Vagina (tissue), 2 donors: ENCODE measurements around the gene OLFML2A. TPM values are rescaled to one million over a fixed set of nuclear protein-coding genes. Genes with fewer than 3 reads are reported as not detected.

Experiments
- DNase-seq, 2 donors: peaks; one replicate each; pipeline ENCODE4 v3.0.0-alpha.2; 2017; ENCODE audit errors: extremely low spot score in 2 of 2
- H3K27ac ChIP-seq: fragments of 200-600 bp; sonication (generic); one replicate; pipeline ENCODE4 v1.5.1; 2019
- H3K27me3 ChIP-seq: fragments of 200-600 bp; sonication (generic); one replicate; pipeline ENCODE4 v1.5.1; 2019
- H3K36me3 ChIP-seq, 2 donors: fragments of 200-600 bp; sonication (generic); one replicate each; pipeline ENCODE4 v1.5.1; 2017 to 2019
- H3K4me1 ChIP-seq: fragments of 200-600 bp; sonication (generic); one replicate; pipeline ENCODE4 v1.5.1; 2019
- H3K4me3 ChIP-seq, 2 donors: fragments of 200-600 bp; sonication (generic); 1 replicate in 1 of 2; 2 replicates in 1 of 2; pipeline ENCODE4 v1.5.1; 2016 to 2019
- H3K9me3 ChIP-seq: fragments of 200-600 bp; sonication (generic); one replicate; pipeline ENCODE4 v1.5.1; 2019
- POLR2A ChIP-seq, 2 donors: fragments of 450-650 bp; IDR thresholded peaks; one replicate each; pipeline ENCODE4 v1.6.1; 2017; ENCODE audit warnings: antibody characterized with exemption in 2 of 2, mild to moderate bottlenecking in 2 of 2, moderate library complexity in 2 of 2
- POLR2AphosphoS5 ChIP-seq, 2 donors: sonication (generic); formaldehyde crosslinking; IDR thresholded peaks; one replicate each; pipeline ENCODE4 v1.9.0; 2017; ENCODE audit warnings: antibody characterized with exemption in 2 of 2, mild to moderate bottlenecking in 2 of 2, low read depth in 1 of 2; ENCODE audit not compliant: insufficient read depth in 1 of 2
- intact Hi-C: fragments of 100-400 bp; cut with DNase I; formaldehyde crosslinking; loops from one replicate; pipeline ENCODE4 v1.15.1; 2023
- total RNA-seq: library from RNA; depleted of rRNA; stranded (reverse); fragments of >200 nt; gene quantifications from one replicate; pipeline ENCODE4 v1.2.3, GENCODE V29; 2016
- TF ChIP-seq, protein P1 (sequence below), 3 experiments: fragments of 450-650 bp in 2 of 3; fragments of 200-600 bp in 1 of 3; sonication (generic) in 1 of 3; IDR thresholded peaks; one replicate each; pipeline ENCODE4 v1.5.1; 2017 to 2019; ENCODE audit warnings: antibody characterized with exemption in 3 of 3, mild to moderate bottlenecking in 2 of 3, moderate library complexity in 2 of 3

The OLFML2A gene
- total RNA-seq, 1 donor from 2014 or later: 39.3 TPM

DNA sequence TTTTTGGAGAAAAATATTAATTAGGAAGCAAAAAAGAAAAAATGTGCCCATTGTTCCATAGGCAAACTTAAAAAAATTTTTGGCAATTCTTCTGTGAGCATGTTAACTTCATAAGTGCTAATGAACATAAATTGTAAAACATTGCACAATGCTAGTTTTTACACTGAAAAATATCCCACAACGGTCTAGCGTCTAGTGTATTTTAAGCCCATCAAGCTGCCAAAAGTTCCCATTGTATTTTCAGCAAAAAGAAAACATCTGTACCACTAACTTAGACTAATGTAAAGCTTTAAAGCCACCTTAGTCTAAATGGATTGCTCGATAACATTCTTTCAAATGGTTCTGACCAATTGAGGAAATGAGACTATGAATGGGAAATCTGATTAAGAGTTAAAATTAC, 8.6 kb upstream of the OLFML2A start:
- Histone ChIP-seq H3K4me3 (no peak overlapping the region), H3K27ac (no peak overlapping the region), H3K36me3 (no peaks in the 10 kb centered on the region), H3K9me3 (no peaks in the 10 kb centered on the region), H3K4me1 (peaks cover 26% of the 10 kb centered on the region), H3K27me3 (no peaks in the 10 kb centered on the region)
- no peak for DNase-seq
- intact Hi-C loops: no loop called here
- no peak for TF ChIP-seq POLR2AphosphoS5 (IDR thresholded peaks at IDR 0.05; ENCODE audit: insufficient read depth in 1 of 2, low read depth in 1 of 2)
- TF ChIP-seq, protein P1, sequence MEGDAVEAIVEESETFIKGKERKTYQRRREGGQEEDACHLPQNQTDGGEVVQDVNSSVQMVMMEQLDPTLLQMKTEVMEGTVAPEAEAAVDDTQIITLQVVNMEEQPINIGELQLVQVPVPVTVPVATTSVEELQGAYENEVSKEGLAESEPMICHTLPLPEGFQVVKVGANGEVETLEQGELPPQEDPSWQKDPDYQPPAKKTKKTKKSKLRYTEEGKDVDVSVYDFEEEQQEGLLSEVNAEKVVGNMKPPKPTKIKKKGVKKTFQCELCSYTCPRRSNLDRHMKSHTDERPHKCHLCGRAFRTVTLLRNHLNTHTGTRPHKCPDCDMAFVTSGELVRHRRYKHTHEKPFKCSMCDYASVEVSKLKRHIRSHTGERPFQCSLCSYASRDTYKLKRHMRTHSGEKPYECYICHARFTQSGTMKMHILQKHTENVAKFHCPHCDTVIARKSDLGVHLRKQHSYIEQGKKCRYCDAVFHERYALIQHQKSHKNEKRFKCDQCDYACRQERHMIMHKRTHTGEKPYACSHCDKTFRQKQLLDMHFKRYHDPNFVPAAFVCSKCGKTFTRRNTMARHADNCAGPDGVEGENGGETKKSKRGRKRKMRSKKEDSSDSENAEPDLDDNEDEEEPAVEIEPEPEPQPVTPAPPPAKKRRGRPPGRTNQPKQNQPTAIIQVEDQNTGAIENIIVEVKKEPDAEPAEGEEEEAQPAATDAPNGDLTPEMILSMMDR (IDR thresholded peaks at IDR 0.05): no peak

DNA sequence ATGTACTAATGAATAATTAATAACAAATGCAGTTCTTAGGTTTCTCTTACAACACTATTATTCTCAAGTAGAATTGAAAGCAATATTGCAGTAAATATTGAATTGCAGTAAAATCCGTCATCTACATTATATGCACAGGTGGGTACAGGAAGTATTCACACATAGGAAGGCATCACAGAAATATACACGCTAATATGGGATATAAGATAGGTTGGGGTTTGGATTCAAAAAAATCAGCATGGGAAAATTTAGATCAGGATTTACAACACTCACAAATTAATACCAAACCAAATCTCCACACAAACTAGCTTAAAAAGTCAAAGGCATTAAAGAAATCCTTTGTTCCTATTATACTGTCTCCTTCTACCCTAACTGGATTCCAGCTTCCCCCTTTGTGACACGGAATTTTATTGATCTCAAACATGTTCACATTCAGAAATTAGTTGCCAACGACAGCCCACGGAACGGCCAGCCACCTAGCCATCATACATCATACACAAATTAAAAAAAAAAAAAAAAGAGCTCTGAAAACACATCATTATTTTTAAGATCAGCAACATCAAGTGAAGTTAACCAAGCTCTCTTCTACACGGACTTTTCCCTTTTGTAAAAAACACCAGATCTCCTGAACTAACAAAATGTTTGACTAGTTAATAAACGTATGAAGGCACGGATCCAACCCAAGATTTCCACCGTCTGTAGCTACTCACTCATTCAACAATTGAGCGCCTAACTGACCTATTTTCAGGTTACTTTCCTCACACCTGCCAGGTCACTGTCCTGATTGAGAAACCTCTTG, 8.0 kb upstream of the OLFML2A start:
- DNase-seq: no peak
- peaks cover 26% of the 10 kb centered on the region for H3K4me1 ChIP-seq
- H3K27ac ChIP-seq: no peak overlapping the region
- H3K27me3 ChIP-seq: no peaks in the 10 kb centered on the region
- TF ChIP-seq POLR2AphosphoS5 (IDR thresholded peaks at IDR 0.05; ENCODE audit: insufficient read depth in 1 of 2, low read depth in 1 of 2) (no peak), POLR2A (IDR thresholded peaks at IDR 0.05) (no peak)
- TF ChIP-seq, protein P1 (IDR thresholded peaks at IDR 0.05): no peak
- intact Hi-C loops: no loop called here
- no peaks in the 10 kb centered on the region for H3K36me3 ChIP-seq
- H3K9me3 ChIP-seq: no peaks in the 10 kb centered on the region
- H3K4me3 ChIP-seq: peak overlapping the region; percentile 57 to 79

DNA sequence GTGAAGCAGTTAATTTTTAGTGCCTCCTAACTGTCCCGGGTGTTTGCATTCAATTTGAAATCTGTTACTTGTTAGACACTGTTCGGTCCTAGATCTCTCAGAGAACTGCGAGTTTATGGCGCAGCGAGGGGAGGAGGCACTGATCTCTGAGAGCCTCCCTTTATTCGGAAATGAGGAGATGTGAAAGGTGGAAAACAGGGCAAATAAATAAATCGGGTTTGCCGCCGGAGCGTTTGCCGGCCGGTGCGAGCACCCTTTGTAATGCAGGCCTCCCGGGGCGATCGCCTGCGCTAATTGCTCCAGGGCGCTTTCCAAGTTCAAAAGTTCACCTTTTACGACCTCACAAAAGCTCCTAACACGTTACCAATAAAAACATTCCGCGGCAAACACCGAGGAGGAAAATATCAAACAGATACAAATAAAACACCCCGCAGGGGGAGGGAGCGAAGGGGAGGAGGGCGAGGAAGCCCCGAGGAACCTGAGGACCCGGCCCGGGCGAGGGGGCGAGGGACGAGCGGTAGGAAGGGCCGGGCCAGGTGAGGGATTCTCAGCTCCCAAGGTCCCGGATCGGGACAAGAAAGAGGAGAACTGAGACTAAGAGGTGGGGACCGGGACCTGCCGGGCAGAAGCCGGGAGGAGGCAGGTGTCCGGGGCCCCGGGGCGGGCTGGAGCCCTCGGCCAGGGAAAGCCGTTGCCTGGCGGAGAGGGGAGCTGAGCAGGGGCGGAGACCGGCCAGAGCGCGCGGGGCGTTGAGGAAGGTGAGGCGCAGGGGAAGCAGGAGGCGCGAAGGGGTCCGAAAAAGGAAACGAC, 7.2 kb upstream of the OLFML2A start:
- Histone ChIP-seq H3K9me3 (no peaks in the 10 kb centered on the region), H3K36me3 (no peaks in the 10 kb centered on the region), H3K4me1 (peaks cover 26% of the 10 kb centered on the region), H3K27ac (no peak overlapping the region), H3K4me3 (peak overlapping the region; percentile 57 to 79), H3K27me3 (no peaks in the 10 kb centered on the region)
- intact Hi-C loops: loop anchor here (5.0 to 10.0 kb wide), 2 partner anchors 68 to 375 kb away; partner anchors contain the start of gene SCAI
- DNase-seq: no peak
- TF ChIP-seq POLR2A (IDR thresholded peaks at IDR 0.05): no peak
- TF ChIP-seq, protein P1 (IDR thresholded peaks at IDR 0.05): no peak
- peak in 1 of 2 donors; percentile 36 for TF ChIP-seq POLR2AphosphoS5 (IDR thresholded peaks at IDR 0.05; ENCODE audit: insufficient read depth in 1 of 2, low read depth in 1 of 2)

DNA sequence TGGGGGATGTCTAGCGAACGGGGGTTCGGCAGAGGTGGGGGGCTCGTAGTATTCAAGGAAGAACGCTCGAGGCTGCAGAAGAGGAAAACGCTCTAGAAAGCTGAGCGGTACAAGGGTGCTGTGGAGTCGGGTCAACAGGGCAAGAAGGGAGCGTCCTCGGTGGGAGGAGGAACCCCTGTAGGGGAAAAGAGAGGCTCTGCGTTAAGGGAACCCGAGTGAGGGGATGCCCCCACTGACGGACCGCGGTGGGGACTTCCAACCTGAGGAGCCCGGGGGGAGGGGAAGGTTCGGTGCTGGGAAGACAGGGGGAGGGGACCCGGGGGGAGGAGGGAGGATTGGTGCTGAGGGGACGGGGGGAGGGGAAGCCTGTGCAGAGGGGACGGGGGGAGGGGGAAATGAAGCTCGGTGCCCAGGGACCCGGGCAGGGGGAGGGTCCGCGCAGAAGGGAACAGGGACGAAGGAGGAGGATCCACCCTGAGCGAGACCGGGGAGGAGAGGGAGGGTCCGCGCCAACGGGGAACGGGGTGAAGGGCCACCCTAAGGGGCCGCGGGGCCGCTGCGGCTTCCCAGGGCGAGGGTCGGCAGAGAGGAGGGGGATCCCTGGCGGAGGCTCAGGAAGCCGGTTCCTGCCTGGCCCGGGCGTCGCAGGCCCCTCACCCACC, 6.4 kb upstream of the OLFML2A start:
- intact Hi-C loops: loop anchor here (5.0 to 10.0 kb wide), 2 partner anchors 67 to 374 kb away; partner anchors contain the start of gene SCAI
- H3K9me3 ChIP-seq: no peaks in the 10 kb centered on the region
- no peak for DNase-seq
- no peaks in the 10 kb centered on the region for H3K27me3 ChIP-seq
- H3K36me3 ChIP-seq: no peaks in the 10 kb centered on the region
- H3K4me1 ChIP-seq: peaks cover 26% of the 10 kb centered on the region
- TF ChIP-seq, protein P1 (IDR thresholded peaks at IDR 0.05): no peak
- TF ChIP-seq POLR2A (IDR thresholded peaks at IDR 0.05) (no peak), POLR2AphosphoS5 (IDR thresholded peaks at IDR 0.05; ENCODE audit: insufficient read depth in 1 of 2, low read depth in 1 of 2) (no peak)
- peak overlapping the region; percentile 73 for H3K27ac ChIP-seq
- peak overlapping the region; percentile 57 to 79 for H3K4me3 ChIP-seq
